Transverse colon (tissue), 3 donors: ENCODE data around the gene CPNE1.

Experiments used
- POLR2A ChIP-seq: fragments of 450-650 bp; IDR thresholded peaks from one replicate; pipeline ENCODE4 v1.6.1; 2016; ENCODE audit warnings: antibody characterized with exemption, mild to moderate bottlenecking, moderate library complexity
- TF ChIP-seq, protein P1 (sequence below), 5 experiments: fragments of 200-600 bp in 3 of 5; fragments of 450-650 bp in 2 of 5; sonication (generic) in 3 of 5; IDR thresholded peaks; 1 replicate in 2 of 5; 2 replicates in 3 of 5; pipeline ENCODE4 v1.5.1; 2016 to 2017; ENCODE audit warnings: antibody characterized with exemption in 5 of 5, inconsistent platforms in 3 of 5, mild to moderate bottlenecking in 2 of 5, moderate library complexity in 1 of 5

DNA sequence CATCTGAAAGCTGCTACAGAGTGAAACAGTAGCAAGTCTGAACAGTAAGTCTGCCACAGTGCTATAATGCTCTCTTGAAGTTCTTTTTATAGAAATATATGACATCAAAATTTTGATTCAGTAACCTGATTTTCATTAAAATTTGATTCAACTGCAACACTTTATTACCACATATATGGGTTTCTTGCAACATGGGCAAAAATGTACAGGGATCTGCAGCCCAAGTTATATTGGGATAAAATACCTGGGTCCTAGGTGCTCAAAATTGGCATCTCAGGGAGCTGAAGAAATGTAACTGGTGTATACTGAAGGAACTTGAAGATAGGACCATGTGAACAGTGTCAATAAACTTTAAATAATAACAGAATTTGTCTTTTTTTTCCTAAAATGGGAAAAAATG lies 45.3 kb upstream of the CPNE1 start:
- TF ChIP-seq, protein P1, sequence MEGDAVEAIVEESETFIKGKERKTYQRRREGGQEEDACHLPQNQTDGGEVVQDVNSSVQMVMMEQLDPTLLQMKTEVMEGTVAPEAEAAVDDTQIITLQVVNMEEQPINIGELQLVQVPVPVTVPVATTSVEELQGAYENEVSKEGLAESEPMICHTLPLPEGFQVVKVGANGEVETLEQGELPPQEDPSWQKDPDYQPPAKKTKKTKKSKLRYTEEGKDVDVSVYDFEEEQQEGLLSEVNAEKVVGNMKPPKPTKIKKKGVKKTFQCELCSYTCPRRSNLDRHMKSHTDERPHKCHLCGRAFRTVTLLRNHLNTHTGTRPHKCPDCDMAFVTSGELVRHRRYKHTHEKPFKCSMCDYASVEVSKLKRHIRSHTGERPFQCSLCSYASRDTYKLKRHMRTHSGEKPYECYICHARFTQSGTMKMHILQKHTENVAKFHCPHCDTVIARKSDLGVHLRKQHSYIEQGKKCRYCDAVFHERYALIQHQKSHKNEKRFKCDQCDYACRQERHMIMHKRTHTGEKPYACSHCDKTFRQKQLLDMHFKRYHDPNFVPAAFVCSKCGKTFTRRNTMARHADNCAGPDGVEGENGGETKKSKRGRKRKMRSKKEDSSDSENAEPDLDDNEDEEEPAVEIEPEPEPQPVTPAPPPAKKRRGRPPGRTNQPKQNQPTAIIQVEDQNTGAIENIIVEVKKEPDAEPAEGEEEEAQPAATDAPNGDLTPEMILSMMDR (IDR thresholded peaks at IDR 0.05): no peak
- no peak for TF ChIP-seq POLR2A
